HG03066 (cell line): Measurements from ENCODE around the gene KRT35.

Experiments
- ATAC-seq: cut with Tn5 transposase; IDR thresholded peaks from one replicate; pipeline ENCODE4 v1.9.1; 2021; ENCODE audit warnings: low read depth; ENCODE audit not compliant: unreplicated experiment

Gene KRT35

DNA sequence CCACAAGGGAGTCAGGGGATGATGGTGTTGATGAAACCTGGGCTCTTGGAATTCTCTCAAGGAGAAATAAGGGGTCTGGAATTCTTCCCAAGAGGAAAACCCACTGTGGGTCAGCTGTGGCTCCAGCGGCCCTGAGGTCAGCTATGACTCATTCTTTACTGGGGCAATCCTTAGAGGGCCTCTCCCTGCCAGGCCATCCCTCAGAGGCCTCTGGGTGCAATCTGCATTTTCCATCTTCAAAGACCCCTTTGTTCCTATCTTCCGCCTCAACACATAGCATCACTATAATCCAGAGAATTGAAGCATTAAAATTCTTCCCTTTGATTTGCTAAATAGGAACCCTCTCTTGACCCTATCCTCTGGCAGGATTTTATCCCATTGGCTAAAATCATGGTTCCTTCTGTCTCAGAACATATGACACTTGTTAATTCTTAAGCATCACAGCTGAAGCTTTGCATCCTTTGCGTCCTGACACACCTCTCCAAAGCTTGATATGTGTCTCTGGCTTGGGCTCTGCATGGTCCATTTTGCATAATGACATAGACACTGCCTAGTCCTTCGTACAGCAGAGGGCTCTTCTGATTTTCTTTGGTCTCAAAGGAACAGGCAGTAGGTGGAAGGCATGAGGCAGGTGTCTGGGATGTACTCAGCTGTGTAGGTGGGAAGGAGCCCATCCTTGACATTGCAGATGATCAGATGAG lies 52.2 kb downstream of the KRT35 start:
- no peak for ATAC-seq
